ENCODE results near the gene SOX6.
"Not testable (repeated sequence)": the region's sequence is repeated elsewhere in the genome, so short reads cannot be mapped to it uniquely, and the experiment has no call there.

Gene SOX6

GRCh38 chr11:16148301-16148931 is 207.9 kb downstream of the SOX6 start:
- no peak for DNase-seq (ENCODE audit: low read depth)

- not testable (repeated sequence) for DNase-seq (ENCODE audit: low read depth)
These were observed 209.4 kb downstream of the SOX6 start for GRCh38 chr11:16146980-16147379.

DNA sequence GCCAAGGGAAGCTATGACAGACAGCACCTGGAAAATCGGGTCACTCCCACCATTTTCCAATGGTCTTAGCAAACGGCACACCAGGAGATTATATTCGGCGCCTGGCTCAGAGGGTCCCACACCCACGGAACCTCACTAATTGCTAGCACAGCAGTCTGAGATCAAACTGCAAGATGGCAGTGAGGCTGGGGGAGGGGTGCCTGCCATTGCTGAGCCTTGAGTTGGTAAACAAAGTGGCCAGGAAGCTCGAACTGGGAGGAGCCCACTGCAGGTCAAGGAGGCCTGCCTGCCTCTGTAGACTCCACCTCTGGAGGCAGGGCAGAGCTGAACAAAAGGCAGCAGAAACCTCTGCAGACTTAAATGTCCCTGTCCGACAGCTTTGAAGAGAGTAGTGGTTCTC is 214.7 kb downstream of the SOX6 start:
- DNase-seq (ENCODE audit: low read depth): not testable (repeated sequence)

GRCh38 chr11:16141162-16141561 is 215.2 kb downstream of the SOX6 start:
- DNase-seq (ENCODE audit: low read depth): not testable (repeated sequence)

- no peak for DNase-seq (ENCODE audit: low read depth)
These were observed 219.5 kb downstream of the SOX6 start for GRCh38 chr11:16136792-16137390.

- DNase-seq (ENCODE audit: low read depth): no peak
These were observed 222.5 kb downstream of the SOX6 start for GRCh38 chr11:16133867-16134266.

- DNase-seq (ENCODE audit: low read depth): no peak
These were observed 228.6 kb downstream of the SOX6 start for GRCh38 chr11:16127732-16128131.

DNA sequence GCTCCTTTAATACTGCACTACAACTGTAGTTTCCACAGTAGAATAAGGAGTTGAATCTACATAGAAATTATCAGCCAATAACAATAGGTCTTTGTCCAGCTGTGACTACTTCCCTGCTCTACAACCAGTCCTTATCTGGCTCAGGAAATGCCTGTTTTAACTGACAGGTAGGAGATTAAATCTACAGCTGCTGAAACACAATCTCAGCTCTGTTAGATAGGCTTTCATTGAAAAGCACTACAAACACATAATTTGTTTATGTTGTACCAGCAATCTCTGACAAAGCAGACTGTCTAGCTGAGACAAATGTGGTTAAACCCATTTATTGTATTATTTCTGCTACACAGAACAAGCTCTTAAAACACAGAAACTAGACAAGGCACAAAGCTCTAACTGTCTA is 230.0 kb downstream of the SOX6 start:
- no peak for DNase-seq (ENCODE audit: low read depth)

- DNase-seq (ENCODE audit: low read depth): no peak
These were observed 230.6 kb downstream of the SOX6 start for GRCh38 chr11:16125796-16126195.

GRCh38 chr11:16124390-16124789 is 232.0 kb downstream of the SOX6 start:
- DNase-seq (ENCODE audit: low read depth): no peak

- DNase-seq (ENCODE audit: low read depth): no peak
These were observed 234.5 kb downstream of the SOX6 start for GRCh38 chr11:16121853-16122252.

DNA sequence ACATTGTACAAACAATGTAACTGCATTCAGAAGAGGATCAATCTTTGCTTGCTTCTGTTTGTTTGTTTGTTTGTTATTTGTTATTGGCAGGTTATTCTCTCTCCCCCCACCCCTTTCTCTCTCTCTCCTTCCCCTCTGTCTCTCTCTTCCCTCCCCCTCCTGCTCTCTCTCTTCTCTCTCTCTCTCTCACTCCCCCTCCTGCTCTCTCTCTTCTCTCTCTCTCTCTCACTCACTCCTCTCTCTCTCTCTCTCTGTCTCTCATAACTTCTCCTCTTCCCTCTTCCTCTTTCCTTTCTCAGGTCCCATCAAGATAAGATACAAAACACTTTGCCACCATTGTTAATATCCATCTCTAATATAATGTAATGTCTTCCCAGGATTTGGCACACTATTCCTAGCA is 236.3 kb downstream of the SOX6 start:
- no peak for DNase-seq (ENCODE audit: low read depth)

- no peak for DNase-seq (ENCODE audit: low read depth)
These were observed 238.2 kb downstream of the SOX6 start for GRCh38 chr11:16117989-16118756.

DNA sequence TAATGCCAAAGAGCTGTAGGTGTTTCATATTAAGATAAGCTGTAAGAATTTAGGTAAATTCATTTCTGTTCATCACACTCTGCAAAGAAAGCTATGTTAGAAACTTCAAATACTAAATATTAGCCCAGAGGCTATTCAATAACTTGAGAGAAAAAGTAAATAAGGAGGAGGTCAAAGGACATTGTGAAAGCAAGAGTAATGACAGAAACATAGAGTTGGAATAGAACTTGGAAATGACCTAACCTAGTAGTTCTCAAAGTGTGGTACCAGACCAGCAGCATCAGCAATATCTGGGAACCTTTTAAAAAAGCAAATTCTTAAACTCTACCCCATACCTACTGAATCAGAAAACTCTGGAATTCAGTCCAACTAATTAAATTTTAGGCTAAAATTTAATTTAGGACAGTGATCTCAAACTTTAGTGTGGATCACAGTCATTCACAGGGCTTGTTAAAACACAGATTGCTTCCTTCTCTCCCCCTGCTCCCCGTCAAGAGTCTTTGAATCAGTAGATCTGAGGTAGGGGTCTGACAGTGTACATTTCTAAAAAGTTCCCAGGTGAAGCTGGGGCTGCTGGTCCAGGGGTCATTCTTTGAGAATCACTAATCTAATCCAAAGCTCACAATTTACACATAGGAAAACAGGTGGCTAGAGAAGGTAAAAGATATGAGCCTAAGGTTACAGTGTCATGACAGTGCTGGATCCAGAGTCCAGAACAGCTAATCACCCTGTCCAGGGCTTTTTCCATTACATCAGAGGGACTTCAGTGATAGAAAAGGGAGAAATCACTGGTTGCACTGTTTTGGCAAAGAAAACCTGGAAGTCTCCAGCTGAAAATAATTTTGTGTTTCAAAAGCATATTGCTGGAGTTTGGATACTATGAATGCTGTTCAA is 241.1 kb downstream of the SOX6 start:
- DNase-seq (ENCODE audit: low read depth): no peak

GRCh38 chr11:16114431-16114830 is 241.9 kb downstream of the SOX6 start:
- no peak for DNase-seq (ENCODE audit: low read depth)

DNA sequence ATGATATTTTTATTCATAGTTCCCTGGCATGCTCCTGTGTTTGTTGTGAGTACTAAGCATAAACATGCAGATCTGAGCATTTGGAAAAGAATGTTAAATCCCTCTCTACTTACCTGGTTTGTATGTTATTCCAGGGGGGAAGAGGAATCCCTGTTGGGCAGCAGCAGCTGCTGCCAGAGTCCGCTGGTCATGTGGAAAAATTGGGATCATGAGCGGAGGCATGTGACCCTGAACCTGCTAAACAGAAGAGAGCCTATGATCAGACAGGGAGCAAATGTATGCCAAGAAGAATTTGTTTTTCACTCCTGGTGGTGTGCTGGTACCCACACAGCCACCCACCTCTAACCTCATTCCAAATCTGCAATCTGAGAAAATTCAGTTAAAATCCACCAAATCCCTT is 244.7 kb downstream of the SOX6 start:
- DNase-seq (ENCODE audit: low read depth): no peak

GRCh38 chr11:16110886-16111285 is 245.5 kb downstream of the SOX6 start:
- no peak for DNase-seq (ENCODE audit: low read depth)

GRCh38 chr11:16099343-16099900 is 256.9 kb downstream of the SOX6 start:
- no peak for DNase-seq (ENCODE audit: low read depth)

GRCh38 chr11:16098526-16099205 is 257.7 kb downstream of the SOX6 start:
- no peak for DNase-seq (ENCODE audit: low read depth)

GRCh38 chr11:16097543-16097942 is 258.8 kb downstream of the SOX6 start:
- no peak for DNase-seq (ENCODE audit: low read depth)

- DNase-seq (ENCODE audit: low read depth): no peak
These were observed 260.0 kb downstream of the SOX6 start for GRCh38 chr11:16096336-16096735.

Measured in stimulated activated CD8-positive, alpha-beta memory T cell treated with anti-CD3 and anti-CD28 coated beads, Interleukin-15, amount 100 ng/mL, for 24 hours (primary cell).